Activated T-helper 1 cell treated with anti-CD3 and anti-CD28 coated beads, Interleukin-2, amount 50 U/mL, for 16 hours (primary cell): ENCODE data around the gene MECP2.
A peak's percentile ranks its signal among the peaks of the same experiment; 100 is the strongest.
"Not testable (repeated sequence)": the region's sequence is repeated elsewhere in the genome, so short reads cannot be mapped to it uniquely, and the experiment has no call there.

Experiments
- DNase-seq, 2 donors: peaks; one replicate each; pipeline ENCODE4 v3.0.0-alpha.2; 2020; ENCODE audit warnings: low read depth in 1 of 2, low spot score in 1 of 2

The MECP2 gene

GRCh38 chrX:153999359-154000037, 98.0 kb downstream of the MECP2 start:
- no peak for DNase-seq

GRCh38 chrX:153995504-153995903, 102.0 kb downstream of the MECP2 start:
- no peak for DNase-seq

GRCh38 chrX:153994398-153994797, 103.1 kb downstream of the MECP2 start:
- not testable (repeated sequence) for DNase-seq

- DNase-seq: no peak
These were observed 103.5 kb downstream of the MECP2 start for GRCh38 chrX:153993978-153994377.

GRCh38 chrX:153993079-153993478, 104.4 kb downstream of the MECP2 start:
- no peak for DNase-seq

- no peak for DNase-seq
These were observed 105.3 kb downstream of the MECP2 start for GRCh38 chrX:153992180-153992579.

GRCh38 chrX:153991013-153991580, 106.4 kb downstream of the MECP2 start:
- DNase-seq: no peak

GRCh38 chrX:153989973-153990655, 107.4 kb downstream of the MECP2 start:
- no peak for DNase-seq

- DNase-seq: no peak
These were observed 109.0 kb downstream of the MECP2 start for GRCh38 chrX:153988493-153988892.

- no peak for DNase-seq
These were observed 113.0 kb downstream of the MECP2 start for GRCh38 chrX:153984351-153985178.

- no peak for DNase-seq
These were observed 114.2 kb downstream of the MECP2 start for GRCh38 chrX:153983321-153983801.

GRCh38 chrX:153981771-153982533, 115.6 kb downstream of the MECP2 start:
- DNase-seq: no peak

GRCh38 chrX:153981231-153981630, 116.3 kb downstream of the MECP2 start:
- no peak for DNase-seq

- DNase-seq: not testable (repeated sequence)
These were observed 117.1 kb downstream of the MECP2 start for GRCh38 chrX:153980394-153980793.

GRCh38 chrX:153974726-153975286, 122.7 kb downstream of the MECP2 start:
- DNase-seq: no peak

- DNase-seq: no peak
These were observed 123.4 kb downstream of the MECP2 start for GRCh38 chrX:153974003-153974725.

- no peak for DNase-seq
These were observed 124.2 kb downstream of the MECP2 start for GRCh38 chrX:153973127-153974002.

- DNase-seq: peak; percentile 60 to 87
These were observed 125.0 kb downstream of the MECP2 start, which contains the start of gene TMEM187 for GRCh38 chrX:153972368-153973126. TMEM187 (plus strand) TSS chrX:153972754; CDS start chrX:153982063, 9,309 bp downstream.
